GM12892 (cell line): ENCODE data around the gene HPS4.
"Not testable (repeated sequence)": the region's sequence is repeated elsewhere in the genome, so short reads cannot be mapped to it uniquely, and the experiment has no call there.

Experiments
- DNase-seq: peaks from one replicate; pipeline ENCODE4 v3.0.0; 2011; ENCODE audit not compliant: insufficient read length
- FAIRE-seq: peaks from 2 replicates; lab custom pipeline; 2011; peaks lifted over from hg19 to GRCh38; lab: Jason Lieb, UNC
- POLR2A ChIP-seq: IDR thresholded peaks from 2 replicates; pipeline ENCODE4 v1.6.1; 2011; ENCODE audit warnings: low read depth, low read length, control low read depth
- POLR2AphosphoS5 ChIP-seq: IDR thresholded peaks from 2 replicates; pipeline ENCODE4 v1.6.1; 2011; ENCODE audit warnings: low read depth, low read length, control low read depth
- TAF1 ChIP-seq: IDR thresholded peaks from 2 replicates; pipeline ENCODE4 v1.6.1; 2011; ENCODE audit warnings: low read depth, mild to moderate bottlenecking, control low read depth, low read length, borderline replicate concordance

Gene HPS4

DNA sequence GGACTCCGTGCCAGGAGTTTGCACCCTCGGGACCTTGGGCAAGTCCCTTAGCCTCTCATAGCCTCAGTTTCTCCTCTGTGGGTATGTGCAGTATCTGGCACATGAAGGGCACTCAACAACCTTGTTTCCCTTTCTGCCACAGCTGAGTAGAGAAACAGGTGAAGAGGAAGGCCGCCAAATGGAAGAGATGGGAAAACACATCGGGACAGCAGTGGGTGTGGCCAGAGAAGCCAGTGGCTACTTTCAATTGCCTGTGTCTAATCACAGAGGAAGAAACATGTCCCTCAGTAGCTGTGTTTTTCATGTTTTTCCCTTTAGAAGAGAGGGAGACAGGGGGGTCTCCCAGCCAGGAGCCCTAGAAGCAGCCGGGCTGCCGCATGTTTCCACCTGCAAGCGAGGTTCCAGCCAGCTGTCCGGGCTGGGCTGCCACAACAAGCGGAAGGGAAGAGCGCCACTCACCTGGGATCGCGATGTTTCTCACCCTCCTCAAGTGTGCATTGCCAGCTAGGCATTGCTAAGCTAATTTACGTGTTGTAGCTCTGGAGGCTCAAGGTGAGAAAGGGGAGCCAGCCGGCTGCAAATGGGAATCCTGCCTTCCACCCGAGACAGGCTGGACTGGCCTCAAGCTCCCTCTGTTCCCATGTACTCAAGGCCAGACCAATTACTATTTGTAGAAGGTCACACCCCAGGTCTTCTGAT lies 37.9 kb downstream of the HPS4 start:
- no peak for TF ChIP-seq POLR2A
- no peak for TF ChIP-seq POLR2AphosphoS5
- no peak for TF ChIP-seq TAF1
- DNase-seq (no peak), FAIRE-seq (no peak)

DNA sequence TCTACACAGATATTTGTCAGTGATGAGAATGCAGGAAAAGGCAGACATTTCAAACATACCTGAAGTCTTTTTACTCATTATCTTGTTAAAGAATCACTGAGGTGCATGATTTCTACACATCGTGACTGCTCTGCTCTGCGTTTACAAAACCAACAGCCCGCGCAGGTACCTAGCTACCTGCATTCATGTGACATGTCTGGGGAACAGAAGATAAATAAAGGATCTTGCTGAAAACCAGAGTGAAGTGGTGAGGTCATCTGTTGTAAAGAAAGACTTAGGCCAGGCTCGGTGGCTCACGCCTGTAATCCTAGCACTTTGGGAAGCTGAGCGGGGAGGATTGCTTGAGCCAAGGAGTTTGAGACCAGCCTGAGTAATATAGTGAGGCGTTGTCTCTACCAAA lies 38.8 kb downstream of the HPS4 start:
- TF ChIP-seq POLR2A = no peak
- no peak for TF ChIP-seq POLR2AphosphoS5
- no peak for TF ChIP-seq TAF1
- FAIRE-seq (no peak), DNase-seq (no peak)

DNA sequence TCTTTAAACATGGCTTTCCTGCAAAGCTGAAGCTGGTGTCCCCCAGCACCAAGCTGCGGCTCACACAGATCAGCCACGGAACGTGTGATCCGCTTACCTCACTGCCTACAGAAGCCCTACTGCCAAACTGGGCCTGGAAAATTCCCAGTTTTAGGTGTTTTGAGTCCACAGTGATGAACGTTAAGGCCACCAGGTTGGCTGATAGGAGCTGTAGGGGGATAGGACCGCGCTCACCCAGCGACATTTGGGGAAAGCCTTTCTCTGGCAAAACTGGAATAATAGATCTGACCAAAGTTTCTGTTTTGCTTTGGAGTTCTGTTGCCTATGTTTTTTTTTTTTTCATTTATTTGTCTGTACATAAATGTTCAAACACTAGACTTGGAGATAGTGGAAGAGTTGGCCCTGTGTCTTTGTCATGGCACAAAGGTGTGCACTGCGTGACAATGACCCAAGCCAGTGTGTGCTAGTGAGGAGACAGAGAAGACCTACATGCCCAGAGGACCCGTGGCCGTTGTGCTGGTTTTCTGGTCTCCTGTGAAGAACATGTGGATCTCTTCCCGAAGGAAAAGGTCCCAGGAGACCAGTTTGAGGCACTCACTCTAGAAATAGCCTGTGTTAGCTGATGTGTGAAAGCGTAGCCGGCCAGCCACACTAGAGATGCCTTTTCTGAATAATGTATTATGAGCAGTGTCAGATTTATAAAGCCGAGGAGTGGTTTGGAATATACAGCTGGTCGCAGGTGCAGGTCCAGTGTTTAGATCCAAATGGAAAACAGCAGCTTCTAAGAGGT lies 39.5 kb downstream of the HPS4 start:
- TF ChIP-seq POLR2A = no peak
- no peak for TF ChIP-seq POLR2AphosphoS5
- TF ChIP-seq TAF1 = no peak
- FAIRE-seq (no peak), DNase-seq (no peak)

DNA sequence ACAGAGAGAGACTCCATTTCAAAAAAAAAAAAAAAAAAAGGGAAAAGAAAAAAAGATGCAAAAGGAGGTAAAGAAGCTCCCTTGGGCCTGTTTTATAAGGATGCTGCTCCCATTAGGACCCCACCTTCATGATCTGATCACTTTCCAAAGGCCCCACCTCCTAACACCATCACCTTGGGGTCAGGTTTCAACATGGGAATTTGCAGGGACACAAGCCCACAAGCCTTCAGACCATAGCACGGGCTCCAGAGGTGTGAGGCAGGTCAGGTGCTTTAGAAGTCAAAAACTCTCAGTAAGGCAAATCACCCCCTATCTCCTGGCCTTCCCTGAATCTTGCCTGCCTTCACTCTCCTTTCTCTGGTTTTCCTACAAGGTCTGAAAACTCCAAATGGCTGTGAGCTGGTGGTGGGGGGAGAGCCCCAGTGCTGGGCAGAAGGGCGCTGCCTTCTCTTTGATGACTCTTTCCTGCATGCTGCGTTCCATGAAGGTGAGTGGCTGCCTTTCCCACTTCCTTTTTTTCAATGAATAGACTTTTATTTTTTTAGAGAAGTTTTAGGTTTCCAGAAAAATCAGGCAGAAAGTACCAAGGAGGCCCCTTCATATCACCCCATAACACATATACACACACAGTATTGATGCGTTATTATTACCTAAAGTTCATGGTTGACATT lies 41.4 kb downstream of the HPS4 start:
- FAIRE-seq (peak; percentile 21), DNase-seq (no peak)
- TF ChIP-seq POLR2AphosphoS5 (no peak), POLR2A (no peak), TAF1 (no peak)

DNA sequence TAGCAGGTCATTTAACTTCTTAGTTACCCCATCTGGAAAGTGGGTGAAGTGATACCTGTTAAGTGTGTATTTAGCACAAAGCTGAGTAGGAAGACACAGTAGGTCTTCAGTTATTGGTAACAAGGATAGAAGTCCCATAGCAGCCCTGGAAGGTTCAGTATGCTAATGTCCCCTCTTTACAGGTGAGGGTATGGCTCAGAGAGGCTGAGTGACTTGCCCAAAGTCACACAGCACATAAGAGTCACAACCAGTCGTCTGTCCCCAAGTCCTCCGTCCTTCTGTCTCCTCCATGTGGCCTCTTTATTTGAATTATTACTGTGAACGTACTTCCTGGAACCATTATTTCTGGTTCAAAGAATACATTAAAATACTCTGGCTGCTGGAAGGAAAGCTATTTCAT lies 44.0 kb downstream of the HPS4 start:
- no peak for DNase-seq
- no peak for TF ChIP-seq POLR2AphosphoS5
- TF ChIP-seq POLR2A = no peak
- TF ChIP-seq TAF1 = no peak
- FAIRE-seq = no peak

DNA sequence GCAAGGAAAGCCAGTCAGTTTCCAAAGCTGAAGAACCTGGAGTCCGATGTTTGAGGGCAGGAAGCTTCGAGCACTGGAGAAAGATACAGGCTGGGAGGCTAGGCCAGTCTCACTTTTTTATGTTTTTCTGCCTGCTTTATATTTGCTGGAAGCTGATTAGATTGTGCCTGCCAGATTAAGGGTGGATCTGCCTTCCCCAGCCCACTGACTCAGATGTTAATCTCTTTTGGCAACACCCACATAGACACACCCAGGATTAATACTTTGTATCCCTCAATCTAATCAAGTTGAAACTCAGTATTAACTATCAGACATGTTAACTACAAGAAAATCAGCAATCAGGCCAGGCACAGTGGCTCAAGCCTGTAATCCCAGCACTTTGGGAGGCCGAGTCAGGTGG lies 44.8 kb downstream of the HPS4 start:
- not testable (repeated sequence) for FAIRE-seq, DNase-seq

DNA sequence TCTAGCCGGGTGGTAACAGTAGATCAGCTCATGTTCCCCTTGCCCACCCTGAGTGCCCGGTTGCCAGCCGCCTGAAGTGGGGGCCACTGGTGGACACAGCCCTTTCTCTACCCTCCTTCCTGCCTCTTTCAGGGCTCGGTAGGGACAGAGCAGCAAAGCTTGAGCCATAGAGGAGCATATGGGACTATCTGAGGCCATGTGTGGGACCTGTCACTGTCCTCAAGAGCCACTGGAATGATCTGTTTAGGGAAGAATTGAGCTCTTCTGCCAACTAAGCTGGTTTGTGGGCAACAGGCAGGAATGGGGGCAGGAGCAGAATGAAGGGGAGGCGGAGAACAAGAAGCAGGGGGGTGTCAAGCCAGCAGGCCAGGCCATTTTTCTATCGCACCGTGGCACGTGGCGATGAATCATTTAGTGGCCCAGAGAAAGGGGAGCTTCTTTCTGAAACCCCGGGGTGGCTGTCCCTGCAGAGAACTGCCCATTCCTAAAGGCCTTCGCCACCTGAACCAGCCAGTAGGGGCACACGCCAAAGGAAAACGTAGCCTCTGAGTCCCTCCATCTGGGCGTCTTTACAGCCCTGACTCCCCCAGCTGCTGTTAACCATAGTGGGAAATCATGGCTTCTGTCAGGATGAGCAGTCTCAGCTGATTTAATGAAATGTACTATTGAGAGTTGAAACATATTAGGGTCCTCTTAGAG lies 45.7 kb downstream of the HPS4 start:
- no peak for TF ChIP-seq POLR2AphosphoS5
- TF ChIP-seq POLR2A = no peak
- TF ChIP-seq TAF1 = no peak
- no peak for FAIRE-seq
- DNase-seq = no peak

DNA sequence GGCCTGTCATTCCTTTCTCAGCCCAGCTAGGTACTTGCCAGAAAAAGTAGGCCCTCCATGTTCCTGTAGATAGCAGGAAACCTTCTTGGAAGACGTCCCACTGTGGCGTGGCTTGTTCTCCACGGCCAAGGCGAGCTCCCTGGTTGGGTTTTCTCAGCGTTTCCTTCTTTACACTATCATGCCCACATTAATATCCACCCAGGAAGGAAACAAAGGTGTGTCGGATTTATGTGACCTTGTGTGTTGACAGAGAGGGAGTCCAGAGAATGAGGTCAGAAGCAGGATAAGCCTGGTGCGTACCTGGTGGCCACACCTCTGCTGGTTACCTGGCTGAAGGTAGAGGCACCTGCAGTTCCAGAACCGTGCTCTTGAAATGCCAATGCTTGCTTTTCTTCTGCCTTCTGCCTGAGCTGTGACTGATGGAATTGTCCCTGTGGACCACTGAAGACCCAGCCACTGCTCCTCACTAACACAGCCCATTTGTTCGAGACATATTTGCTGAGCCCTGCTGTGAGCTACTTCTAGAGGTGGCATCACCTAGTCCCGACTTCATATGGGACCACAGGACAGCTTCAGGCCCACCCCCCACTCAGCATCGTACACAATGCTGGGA lies 46.6 kb downstream of the HPS4 start:
- TF ChIP-seq TAF1 (no peak), POLR2A (no peak), POLR2AphosphoS5 (no peak)
- DNase-seq = no peak
- no peak for FAIRE-seq

DNA sequence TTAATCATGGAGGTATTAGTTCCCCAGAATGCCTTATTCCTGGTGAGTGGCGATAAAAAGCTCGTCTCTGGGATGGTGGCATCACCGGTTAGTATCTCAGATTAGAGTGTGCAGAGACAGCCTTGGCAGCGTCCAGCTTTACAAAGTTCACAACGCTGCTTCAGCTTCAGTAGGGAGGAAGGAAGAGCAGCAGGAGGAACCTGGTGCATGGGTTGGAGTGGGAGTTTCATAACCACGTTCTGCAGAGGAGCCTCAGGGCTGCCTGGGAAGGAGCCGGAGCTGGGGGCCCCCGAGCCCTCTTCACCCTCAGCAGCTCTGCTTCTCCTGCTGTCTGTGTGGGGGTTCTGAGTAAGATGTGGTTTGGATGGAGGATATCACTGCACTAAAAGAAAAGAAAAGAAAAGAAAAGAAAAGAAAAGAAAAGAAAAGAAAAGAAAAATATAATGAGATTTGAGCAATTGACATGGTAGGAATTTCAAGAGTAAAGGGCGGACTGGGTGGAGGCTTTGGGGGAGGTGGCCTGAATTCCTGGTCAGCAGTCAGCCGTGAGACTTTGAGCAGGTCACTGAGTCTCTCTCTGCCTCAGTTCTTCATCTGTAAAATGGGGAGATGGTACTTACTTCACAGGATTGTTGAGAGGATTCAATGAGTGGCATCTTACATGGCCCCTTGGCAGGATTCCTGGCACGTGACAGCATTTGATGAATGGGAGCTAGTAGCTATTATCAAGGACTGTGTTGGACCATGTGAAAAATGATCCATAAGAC lies 48.1 kb downstream of the HPS4 start:
- DNase-seq = no peak
- TF ChIP-seq POLR2AphosphoS5 = no peak
- FAIRE-seq = no peak

DNA sequence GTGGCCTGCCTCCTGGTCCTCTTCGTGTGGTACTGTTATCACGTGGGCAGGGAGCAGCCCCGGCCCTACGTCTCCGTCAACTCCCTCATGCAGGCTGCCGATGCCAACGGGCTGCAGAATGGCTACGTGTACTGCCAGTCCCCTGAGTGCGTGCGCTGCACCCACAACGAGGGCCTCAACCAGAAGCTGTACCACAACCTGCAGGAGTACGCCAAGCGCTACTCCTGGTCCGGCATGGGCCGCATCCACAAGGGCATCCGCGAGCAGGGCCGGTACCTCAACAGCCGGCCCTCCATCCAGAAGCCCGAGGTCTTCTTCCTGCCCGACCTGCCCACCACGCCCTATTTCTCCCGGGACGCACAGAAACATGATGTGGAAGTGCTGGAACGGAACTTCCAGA lies 49.8 kb downstream of the HPS4 start:
- no peak for FAIRE-seq
- TF ChIP-seq POLR2A (no peak), TAF1 (no peak), POLR2AphosphoS5 (no peak)
- DNase-seq = no peak
